ENCODE results near the gene TRUB2.

Gene TRUB2

GRCh38 chr9:128298535-128299482 is 23.4 kb downstream of the TRUB2 start:
- DNase-seq (ENCODE audit: insufficient read length, low spot score): no peak
- TF ChIP-seq CTCF (IDR thresholded peaks at IDR 0.05; ENCODE audit: insufficient read depth, missing control alignments): no peak
- no peak for FAIRE-seq

GRCh38 chr9:128297221-128297773 is 24.9 kb downstream of the TRUB2 start:
- FAIRE-seq (no peak), DNase-seq (ENCODE audit: insufficient read length, low spot score) (no peak)
- no peak for TF ChIP-seq CTCF (IDR thresholded peaks at IDR 0.05; ENCODE audit: insufficient read depth, missing control alignments)

- FAIRE-seq: no peak
- TF ChIP-seq CTCF (IDR thresholded peaks at IDR 0.05; ENCODE audit: insufficient read depth, missing control alignments): no peak
- DNase-seq (ENCODE audit: insufficient read length, low spot score): no peak
These were observed 25.7 kb downstream of the TRUB2 start for GRCh38 chr9:128296340-128297220.

GRCh38 chr9:128294142-128294541 is 28.1 kb downstream of the TRUB2 start:
- no peak for TF ChIP-seq CTCF (IDR thresholded peaks at IDR 0.05; ENCODE audit: insufficient read depth, missing control alignments)
- no peak for DNase-seq (ENCODE audit: insufficient read length, low spot score)
- FAIRE-seq: no peak

- DNase-seq (ENCODE audit: insufficient read length, low spot score) (no peak), FAIRE-seq (no peak)
- no peak for TF ChIP-seq CTCF (IDR thresholded peaks at IDR 0.05; ENCODE audit: insufficient read depth, missing control alignments)
These were observed 29.2 kb downstream of the TRUB2 start for GRCh38 chr9:128293091-128293490.

GRCh38 chr9:128292009-128292408 is 30.2 kb downstream of the TRUB2 start:
- FAIRE-seq: no peak

More at GRCh38 chr9:128292009-128292408, 30.2 kb downstream of the TRUB2 start:
- no peak for TF ChIP-seq CTCF (IDR thresholded peaks at IDR 0.05; ENCODE audit: insufficient read depth, missing control alignments)
- DNase-seq (ENCODE audit: insufficient read length, low spot score): no peak
